HG02763 (cell line): Measurements from ENCODE around the gene ST3GAL4.

Experiments used
- ATAC-seq: cut with Tn5 transposase; IDR thresholded peaks from one replicate; pipeline ENCODE4 v1.9.1; 2021; ENCODE audit warnings: mild to moderate bottlenecking, moderate library complexity; ENCODE audit not compliant: unreplicated experiment

The ST3GAL4 gene

DNA sequence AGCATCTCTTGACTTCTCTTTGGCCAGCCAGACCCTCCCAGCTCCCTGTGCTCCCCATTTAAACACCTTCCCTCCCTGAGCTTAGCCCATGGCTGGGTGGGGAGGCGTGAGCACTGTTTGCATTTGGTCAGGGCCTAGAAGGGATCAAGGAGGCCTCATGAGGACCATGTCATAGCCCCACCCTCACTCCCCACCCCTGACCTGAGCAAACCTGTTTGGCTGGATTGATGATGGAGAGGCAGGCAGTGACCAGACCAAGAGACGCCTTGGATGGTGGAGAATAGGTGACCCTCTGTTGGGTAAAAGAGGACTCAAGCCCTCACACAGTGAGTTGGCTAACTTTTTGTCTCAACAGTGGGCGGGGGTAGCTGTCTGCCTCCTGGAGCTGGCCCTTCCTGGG, 49.9 kb downstream of the ST3GAL4 start:
- ATAC-seq: no peak

DNA sequence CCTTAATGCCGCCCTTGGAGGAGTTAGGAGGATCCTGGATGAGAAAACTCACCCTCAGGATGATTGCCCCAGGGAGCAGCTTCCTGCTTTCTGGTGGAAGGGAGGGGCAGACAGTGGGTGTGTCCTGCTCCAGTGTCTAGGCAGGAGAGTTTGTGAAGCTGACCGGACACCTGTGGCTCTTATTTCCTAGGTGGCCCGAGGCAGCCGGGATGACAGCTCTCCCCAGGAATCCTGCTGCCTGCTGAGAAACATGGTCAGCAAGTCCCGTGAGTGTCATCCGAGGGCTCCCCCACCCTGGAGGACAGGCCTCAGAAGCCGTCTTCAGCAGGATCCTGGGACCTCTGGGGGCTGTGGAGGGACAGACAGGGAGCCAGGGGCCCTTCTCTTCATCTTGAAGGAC, 50.4 kb downstream of the ST3GAL4 start:
- ATAC-seq: no peak

GRCh38 chr11:126406368-126406767, 50.9 kb downstream of the ST3GAL4 start:
- no peak for ATAC-seq

GRCh38 chr11:126407101-126407521, 51.6 kb downstream of the ST3GAL4 start:
- no peak for ATAC-seq

DNA sequence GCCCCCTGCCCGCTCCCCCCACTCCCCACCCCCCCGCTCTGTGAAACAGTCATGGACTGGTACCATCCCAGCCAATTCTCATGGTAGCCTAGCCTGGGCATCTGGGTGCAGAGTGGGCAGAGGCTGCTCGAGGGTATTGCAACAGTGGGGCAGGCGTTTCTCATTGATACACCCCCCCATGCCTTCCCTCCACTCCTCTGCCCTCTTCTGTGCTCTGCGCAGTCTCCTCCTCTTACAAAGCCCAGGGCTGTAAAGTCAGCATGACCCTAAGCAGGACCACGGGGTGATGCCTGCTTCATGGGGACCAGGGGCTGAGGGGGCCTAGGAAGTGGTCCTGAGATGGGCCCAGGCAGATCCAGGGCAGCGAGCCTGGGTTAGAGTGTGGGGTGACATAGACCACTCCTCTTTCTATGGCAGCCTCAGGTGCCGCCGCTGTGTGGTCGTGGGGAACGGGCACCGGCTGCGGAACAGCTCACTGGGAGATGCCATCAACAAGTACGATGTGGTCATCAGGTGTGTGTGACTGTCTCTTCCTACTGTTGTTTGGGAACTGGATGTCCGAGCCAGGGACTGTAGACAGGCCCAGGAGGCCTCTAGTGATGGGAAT, 52.3 kb downstream of the ST3GAL4 start:
- ATAC-seq: no peak

DNA sequence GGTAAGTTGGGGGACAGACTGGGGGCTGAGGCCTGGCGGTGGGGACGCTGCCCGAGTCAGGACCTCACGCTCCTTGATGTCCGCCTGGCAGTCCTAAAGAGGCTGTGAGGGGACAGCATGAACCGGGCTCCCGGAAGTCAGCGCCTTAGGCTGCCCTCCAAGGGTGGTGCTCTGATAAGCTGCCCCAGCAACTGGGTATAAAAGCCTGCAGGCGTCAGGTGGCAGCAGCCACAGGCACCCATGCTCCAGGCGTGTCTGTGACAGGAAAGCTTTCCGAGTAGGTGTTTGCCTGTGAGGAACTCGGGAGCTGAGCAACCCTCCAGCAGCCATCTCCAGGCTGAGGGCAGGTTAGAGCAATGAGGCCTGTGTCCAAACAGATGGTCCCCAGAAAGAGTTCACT, 53.0 kb downstream of the ST3GAL4 start:
- ATAC-seq: no peak

- no peak for ATAC-seq
Observed at GRCh38 chr11:126408901-126409619, 53.6 kb downstream of the ST3GAL4 start.

- ATAC-seq: no peak
Observed at GRCh38 chr11:126409620-126409985, 54.1 kb downstream of the ST3GAL4 start.

DNA sequence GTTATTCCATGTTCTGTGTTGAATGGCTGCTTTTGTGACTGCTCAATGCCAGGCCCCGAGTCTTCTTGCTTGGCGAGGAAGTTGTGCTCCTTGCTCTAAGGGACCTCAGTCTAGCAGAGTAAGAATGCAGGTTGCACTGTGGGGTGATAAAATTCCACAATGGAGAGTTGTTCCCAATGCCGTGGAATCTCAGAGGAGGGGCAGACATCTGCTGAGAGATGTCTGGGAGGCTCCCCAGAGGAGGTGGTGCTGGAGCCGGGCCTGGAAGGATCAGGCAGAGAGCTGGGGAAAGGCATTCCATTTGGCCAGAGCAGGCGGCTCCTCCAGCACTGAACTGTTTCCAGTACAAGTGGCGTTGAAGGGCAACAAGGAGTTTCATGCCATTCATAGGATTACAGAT, 55.2 kb downstream of the ST3GAL4 start:
- no peak for ATAC-seq

GRCh38 chr11:126411971-126412381, 56.5 kb downstream of the ST3GAL4 start:
- no peak for ATAC-seq

GRCh38 chr11:126413426-126413825, 57.9 kb downstream of the ST3GAL4 start:
- ATAC-seq: no peak

- ATAC-seq: no peak
Observed at GRCh38 chr11:126413843-126414405, 58.4 kb downstream of the ST3GAL4 start.

- no peak for ATAC-seq
Observed at GRCh38 chr11:126414615-126415014, 59.1 kb downstream of the ST3GAL4 start.

- no peak for ATAC-seq
Observed at GRCh38 chr11:126415128-126415527, 59.6 kb downstream of the ST3GAL4 start.

DNA sequence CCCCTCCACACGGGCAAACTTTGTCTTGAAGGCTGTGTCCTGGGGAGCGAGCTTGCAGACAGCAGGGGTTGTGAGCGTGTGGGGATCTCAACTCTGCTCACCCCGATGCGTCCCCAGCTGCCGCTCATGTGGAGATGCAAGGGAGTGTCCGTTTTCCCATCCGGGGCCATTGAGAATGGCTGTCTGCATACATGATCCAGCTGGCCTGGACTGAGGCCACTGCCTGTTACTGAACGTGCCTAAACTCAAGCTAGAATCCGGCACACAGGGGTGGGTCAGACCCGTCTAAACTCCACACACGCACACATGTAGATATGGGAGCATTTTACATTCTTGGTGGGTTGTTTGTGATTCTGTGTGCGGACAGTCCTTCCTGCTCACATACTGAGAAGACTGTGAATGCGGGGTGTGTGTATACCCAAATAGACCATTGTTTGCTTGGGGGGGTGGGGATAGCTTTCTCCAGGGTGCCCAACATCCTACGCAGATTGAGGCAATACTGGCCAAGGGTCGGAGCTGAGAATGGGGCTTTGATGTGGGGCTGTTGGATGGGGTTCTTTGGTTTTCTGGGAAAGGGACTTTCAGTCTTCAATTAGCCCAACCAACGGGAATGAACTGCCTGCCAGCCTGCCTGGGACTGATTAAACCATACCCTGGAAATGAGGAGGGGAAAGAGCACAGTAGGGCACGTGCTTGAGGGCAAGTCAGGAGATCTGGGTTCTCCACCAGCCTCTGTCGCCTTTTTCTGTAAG, 60.4 kb downstream of the ST3GAL4 start:
- ATAC-seq: no peak

DNA sequence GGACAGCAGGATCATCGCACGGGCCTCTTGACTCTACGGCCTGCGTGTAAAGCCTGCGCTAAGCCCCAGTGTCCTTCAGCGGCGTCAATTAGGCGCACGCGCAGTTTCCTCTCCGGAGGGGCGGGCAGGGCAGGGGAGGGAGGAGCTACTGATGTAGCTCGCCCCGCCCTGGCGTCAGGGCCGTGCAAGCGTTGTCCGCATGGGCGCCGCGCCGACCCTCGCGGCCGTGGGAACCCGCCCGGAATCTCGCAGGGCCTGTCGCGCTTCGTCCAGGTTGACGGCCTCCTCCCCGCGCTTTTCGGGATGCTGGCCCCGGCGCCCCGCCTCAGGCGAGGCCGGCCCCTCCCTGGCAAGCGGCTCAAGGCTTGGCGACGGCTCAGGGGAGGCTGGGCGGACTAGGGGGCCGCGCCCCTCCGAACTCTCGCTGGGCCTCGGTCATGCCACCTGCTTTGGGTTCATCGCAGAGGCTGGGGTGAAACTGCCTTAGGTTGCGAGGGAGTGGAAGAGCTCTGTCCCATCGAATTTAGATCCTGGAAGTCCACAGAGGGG, 61.1 kb downstream of the ST3GAL4 start:
- peak; percentile 61 for ATAC-seq

DNA sequence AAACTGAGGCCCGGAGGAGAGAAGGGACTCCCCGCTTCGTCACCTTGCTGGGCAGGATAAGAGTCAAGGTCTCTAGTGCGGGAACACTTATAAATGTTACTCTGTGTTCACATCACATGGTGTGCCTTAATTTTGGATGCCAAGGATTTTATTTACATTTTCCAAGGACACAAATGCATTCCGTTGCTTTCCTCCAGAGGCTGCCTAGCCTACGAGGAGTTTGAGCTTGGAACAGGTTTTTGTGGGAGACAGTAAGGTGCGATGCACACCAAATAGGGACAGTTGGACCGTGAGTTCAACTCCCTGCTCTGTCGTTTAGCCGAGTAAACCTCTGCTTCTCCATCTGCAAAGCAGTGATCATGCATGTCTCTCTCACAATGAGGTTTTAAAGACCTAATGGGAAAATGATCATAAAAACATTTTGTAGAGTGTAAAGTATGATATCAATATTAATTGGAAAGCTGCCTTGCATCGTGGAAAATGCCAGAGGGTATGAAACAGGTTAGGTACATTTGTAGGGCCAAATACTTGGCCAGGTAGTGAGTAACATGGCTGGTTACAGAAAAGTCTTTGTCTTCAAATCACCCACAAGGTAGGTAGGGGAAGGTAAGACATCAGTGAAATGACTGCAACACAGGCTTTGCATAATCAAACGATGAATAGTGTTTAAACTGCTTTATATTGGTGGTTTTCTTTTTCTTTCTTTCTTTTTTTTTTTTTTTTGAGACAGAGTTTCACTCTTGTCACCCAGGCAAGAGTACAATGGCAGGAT, 61.8 kb downstream of the ST3GAL4 start:
- ATAC-seq: no peak

DNA sequence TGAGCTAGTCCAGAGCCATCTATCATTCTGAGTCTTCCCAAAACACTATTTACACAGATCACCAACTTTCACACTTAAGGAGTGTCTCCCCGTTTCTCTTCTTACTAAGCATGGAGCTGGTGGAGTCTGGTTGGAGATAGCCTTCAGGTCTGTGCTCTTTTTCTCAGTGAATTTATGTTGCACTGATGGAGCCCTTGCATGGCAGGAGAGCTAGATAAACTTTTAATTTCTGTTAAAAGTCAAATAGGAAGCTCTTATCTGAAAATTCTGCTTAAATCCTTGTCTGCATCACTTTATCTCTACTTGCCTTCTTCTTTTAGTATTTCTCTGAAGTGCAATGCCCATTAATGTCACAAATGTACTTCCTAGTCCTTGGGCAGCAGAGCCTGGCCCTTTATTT, 63.4 kb downstream of the ST3GAL4 start:
- no peak for ATAC-seq

DNA sequence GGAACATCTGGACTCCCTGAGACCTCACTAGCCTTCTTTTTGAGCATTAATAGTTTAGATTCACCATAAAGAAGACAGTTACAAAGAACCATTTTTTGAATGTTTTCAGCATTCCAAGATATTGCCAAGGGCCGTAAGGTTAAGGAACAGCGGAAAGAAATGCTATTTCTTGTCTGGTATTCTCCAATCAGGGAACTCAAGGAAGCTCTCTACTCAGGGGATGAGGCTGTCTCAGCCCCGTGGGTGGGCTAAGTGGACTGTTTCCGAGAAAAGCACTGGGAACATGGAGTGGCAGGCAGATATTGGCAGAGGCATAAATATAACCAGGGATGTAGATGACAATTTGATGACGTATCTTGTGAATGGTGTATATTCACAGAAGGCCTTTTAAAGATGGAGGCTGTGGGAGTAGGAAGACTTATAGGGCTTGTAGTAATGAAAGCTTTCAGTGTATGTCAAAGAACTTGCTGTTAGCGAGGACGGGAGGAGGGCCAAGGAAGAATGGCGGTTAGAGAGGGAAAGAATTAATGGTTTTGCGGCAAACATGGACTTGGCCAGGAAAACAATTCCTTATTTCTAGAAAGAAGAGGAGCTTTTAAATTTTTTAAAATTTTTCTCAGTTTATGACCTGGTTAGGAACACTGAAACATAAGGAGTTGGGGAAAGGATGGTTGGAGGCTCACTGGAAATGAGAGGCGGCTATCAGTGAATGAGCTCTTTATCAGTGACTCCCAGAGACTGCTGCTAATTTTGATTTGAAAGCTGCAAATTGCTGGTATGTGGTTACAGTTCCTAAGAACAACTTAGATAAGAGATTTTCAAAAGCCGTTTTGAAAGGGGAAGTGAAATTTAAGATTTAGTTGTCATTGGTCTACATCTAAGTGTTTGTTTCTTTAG, 64.6 kb downstream of the ST3GAL4 start:
- peak; percentile 72 for ATAC-seq
